ENCODE results near the gene FGD4.

GRCh38 chr12:32505067-32505945 lies 105.9 kb downstream of the FGD4 start:
- TF ChIP-seq GLIS3 (CRISPR knock-in tag; IDR thresholded peaks at IDR 0.05) (no peak), ZFP3 (CRISPR knock-in tag; IDR thresholded peaks at IDR 0.05) (no peak), CREB5 (CRISPR knock-in tag; IDR thresholded peaks at IDR 0.05; ENCODE audit: low read depth) (no peak), ZNF8 (CRISPR knock-in tag; IDR thresholded peaks at IDR 0.05) (no peak), POU6F1 (CRISPR knock-in tag; IDR thresholded peaks at IDR 0.05; ENCODE audit: borderline replicate concordance, low read depth) (no peak), ARNTL (CRISPR knock-in tag; IDR thresholded peaks at IDR 0.05; ENCODE audit: borderline replicate concordance, low read depth) (no peak), ISL1 (CRISPR knock-in tag; IDR thresholded peaks at IDR 0.05) (no peak), ZFP30 (CRISPR knock-in tag; IDR thresholded peaks at IDR 0.05) (no peak), PATZ1 (CRISPR knock-in tag; IDR thresholded peaks at IDR 0.05; ENCODE audit: borderline replicate concordance) (no peak), BACH2 (CRISPR knock-in tag; IDR thresholded peaks at IDR 0.05; ENCODE audit: borderline replicate concordance) (no peak), CSRNP3 (CRISPR knock-in tag; IDR thresholded peaks at IDR 0.05) (no peak), RARB (CRISPR knock-in tag; IDR thresholded peaks at IDR 0.05) (no peak), ZC3H10 (CRISPR knock-in tag; IDR thresholded peaks at IDR 0.05) (no peak), PPARA (CRISPR knock-in tag; IDR thresholded peaks at IDR 0.05; ENCODE audit: borderline replicate concordance) (no peak)

Data from SK-N-SH treated with all-trans-retinoic acid at 6 μM for 48 hours (cell line).